Lung (tissue), 12 donors: Measurements from ENCODE around the gene KIZ. TPM values are rescaled to one million over a fixed set of nuclear protein-coding genes. Genes with fewer than 3 reads are reported as not detected.

Experiments
- ATAC-seq: fragments of 200-7000 bp; cut with Tn5 transposase; one replicate; pipeline ENCODE4 v1.9.1; 2020; ENCODE audit warnings: moderate number of reproducible peaks; ENCODE audit not compliant: insufficient read depth, low FRiP score
- DNase-seq, 3 donors: peaks; one replicate each; pipeline ENCODE4 v3.0.0-alpha.2; 2013 to 2017
- H3K27ac ChIP-seq, 2 donors: one replicate each; pipeline ENCODE4 v1.5.1; 2013; ENCODE audit warnings: mild to moderate bottlenecking in 2 of 2, moderate library complexity in 2 of 2, control low read depth in 1 of 2, inconsistent platforms in 1 of 2, low read depth in 1 of 2, low read length in 1 of 2
- H3K27me3 ChIP-seq, 3 donors: one replicate each; pipeline ENCODE4 v1.5.1; 2013; ENCODE audit warnings: low read length in 2 of 3; ENCODE audit not compliant: control insufficient read depth in 3 of 3, insufficient read depth in 3 of 3
- H3K36me3 ChIP-seq, 4 donors: one replicate each; pipeline ENCODE4 v1.5.1; 2013; ENCODE audit warnings: low read length in 4 of 4, mild to moderate bottlenecking in 1 of 4, moderate library complexity in 1 of 4; ENCODE audit not compliant: control insufficient read depth in 4 of 4, insufficient read depth in 4 of 4
- H3K4me1 ChIP-seq, 5 donors: one replicate each; pipeline ENCODE4 v1.5.1; 2013; ENCODE audit warnings: low read length in 5 of 5, mild to moderate bottlenecking in 2 of 5, moderate library complexity in 1 of 5; ENCODE audit not compliant: control insufficient read depth in 5 of 5, insufficient read depth in 5 of 5
- H3K4me3 ChIP-seq: one replicate; pipeline ENCODE4 v1.5.1; 2013; ENCODE audit warnings: mild to moderate bottlenecking, control low read depth, moderate library complexity
- H3K9ac ChIP-seq, 2 donors: one replicate each; pipeline ENCODE4 v1.5.1; 2013; ENCODE audit warnings: low read length in 2 of 2, control low read depth in 1 of 2; ENCODE audit not compliant: insufficient read depth in 1 of 2
- H3K9me3 ChIP-seq, 4 donors: one replicate each; pipeline ENCODE4 v1.5.1; 2013; ENCODE audit warnings: low read length in 3 of 4, mild to moderate bottlenecking in 1 of 4, moderate library complexity in 1 of 4; ENCODE audit not compliant: control insufficient read depth in 4 of 4, insufficient read depth in 3 of 4
- CTCF ChIP-seq: IDR thresholded peaks from 2 replicates; pipeline ENCODE4 v1.5.1; 2012; ENCODE audit warnings: mild to moderate bottlenecking; ENCODE audit errors: control extremely low read depth, extremely low read depth
- WGBS, 2 donors: extraction: QIAGEN DNeasy Blood & Tissue Kit; methylation state at CpG; one replicate each; pipeline ENCODE4 v1.1.7; 2013; 5-methylcytosine and 5-hydroxymethylcytosine counted together
- polyA plus RNA-seq, 2 donors: library from polyadenylated mRNA; stranded (reverse); fragments of 200-250 nt; gene quantifications; one replicate each; pipeline ENCODE4 v1.2.1, GENCODE V29; 2013
- total RNA-seq, 2 donors: library from RNA; depleted of rRNA in 1 of 2; stranded (reverse); fragments of >200 nt in 1 of 2; gene quantifications; one replicate each; pipeline ENCODE4 v1.2.1, GENCODE V29; 2014 to 2021
- donor health status: control.
- donor health status: control.
- donor health status: Bipolar disorder and iron deficiency.
- donor health status: healthy.
- donor health status: DM: yes; HTN: yes; CAD: no.

The KIZ gene
- total and polyA plus RNA-seq, 4 donors, result 4.1 to 22.5 (median 9.1) TPM

GRCh38 chr20:21134883-21135493, 9.1 kb downstream of the KIZ start:
- Histone ChIP-seq H3K9me3 (no peaks in the 10 kb centered on the region), H3K27ac (no peak overlapping the region), H3K4me1 (no peaks in the 10 kb centered on the region), H3K36me3 (peaks cover 0 to 13% (median 4%) of the 10 kb centered on the region in 4 donors), H3K9ac (no peak overlapping the region), H3K27me3 (no peaks in the 10 kb centered on the region), H3K4me3 (no peak overlapping the region)
- no peak for ATAC-seq
- TF ChIP-seq CTCF, result no peak
- WGBS, 2 donors, result 95 to 97% methylated on average over 10 of the region's 10 CpGs
- no peak for DNase-seq

DNA sequence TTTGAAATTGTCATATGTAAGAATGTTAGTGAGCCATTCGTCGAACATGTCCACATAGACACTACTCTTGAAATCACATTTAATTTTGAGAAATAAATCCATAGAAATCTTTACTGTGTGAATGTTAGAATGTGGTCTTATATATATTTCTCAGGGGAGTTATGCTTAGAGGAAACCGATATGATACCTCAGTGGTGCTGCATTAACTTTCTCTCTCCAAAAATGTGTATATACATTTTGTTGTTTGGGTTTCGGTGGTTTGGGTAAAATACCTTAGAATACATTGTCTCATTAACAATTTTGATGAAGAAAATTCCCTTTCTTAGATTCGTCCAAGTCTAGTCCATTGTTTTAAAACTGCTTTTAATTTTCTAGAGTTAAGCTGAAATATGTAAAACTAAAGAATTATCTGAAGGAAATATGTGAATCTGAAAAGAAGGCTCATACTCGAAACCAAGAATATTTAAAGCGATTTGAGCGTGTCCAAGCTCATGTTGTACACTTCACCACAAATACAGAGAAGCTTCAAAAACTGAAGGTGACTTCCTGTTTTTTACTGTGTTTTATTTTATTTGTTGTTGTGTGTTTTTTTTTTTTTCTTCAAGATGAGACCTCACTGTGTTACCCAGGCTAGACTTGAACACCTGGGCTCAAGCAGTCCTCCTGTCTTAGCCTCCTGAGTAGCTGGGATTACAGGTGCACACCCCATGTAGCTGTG, 10.3 kb downstream of the KIZ start:
- Histone ChIP-seq H3K4me1 (no peaks in the 10 kb centered on the region), H3K9me3 (no peaks in the 10 kb centered on the region), H3K36me3 (peaks cover 0 to 12% (median 4%) of the 10 kb centered on the region in 4 donors), H3K27ac (no peak overlapping the region), H3K9ac (no peak overlapping the region), H3K27me3 (no peaks in the 10 kb centered on the region), H3K4me3 (no peak overlapping the region)
- no peak for TF ChIP-seq CTCF
- DNase-seq, result no peak
- ATAC-seq, result no peak
- WGBS, 2 donors, result 95 to 96% methylated on average over 8 of the region's 8 CpGs

DNA sequence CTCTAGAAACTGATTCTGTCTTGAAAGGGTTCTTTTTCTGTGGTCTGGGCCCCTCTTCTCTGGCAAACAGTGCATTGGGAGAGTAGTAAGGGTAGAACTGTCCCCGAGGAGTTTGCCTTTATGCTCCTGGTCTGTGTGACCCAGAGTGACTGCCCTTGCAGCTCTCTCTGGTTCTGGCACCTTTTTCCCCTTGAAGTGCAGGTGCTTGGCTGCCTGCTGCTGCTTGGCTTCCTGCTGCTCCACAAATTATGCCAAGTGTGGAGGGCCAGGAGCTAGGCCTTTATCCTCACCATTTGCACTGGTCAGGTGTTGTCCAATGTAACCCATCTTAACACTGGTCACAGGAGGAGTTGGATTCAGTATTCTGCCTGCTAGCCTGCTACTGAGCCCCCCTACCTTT, 11.2 kb downstream of the KIZ start:
- Histone ChIP-seq H3K27ac (no peak overlapping the region), H3K9ac (no peak overlapping the region), H3K27me3 (no peaks in the 10 kb centered on the region), H3K4me1 (no peaks in the 10 kb centered on the region), H3K9me3 (no peaks in the 10 kb centered on the region), H3K4me3 (no peak overlapping the region), H3K36me3 (peaks cover 0 to 13% (median 3%) of the 10 kb centered on the region in 4 donors)
- WGBS, 2 donors, result 76 to 79% methylated on average over 1 of the region's 1 CpG
- DNase-seq (no peak), ATAC-seq (no peak)
- no peak for TF ChIP-seq CTCF
